Measurements from ENCODE around the gene RIMBP2.
"Not testable (repeated sequence)": the region's sequence is repeated elsewhere in the genome, so short reads cannot be mapped to it uniquely, and the experiment has no call there.

- TF ChIP-seq EZH2 (IDR thresholded peaks at IDR 0.05; ENCODE audit: borderline replicate concordance, low read depth, low read length, severe bottlenecking); CTCF (IDR thresholded peaks at IDR 0.05; ENCODE audit: borderline replicate concordance, extremely low read depth, low read length, poor library complexity, severe bottlenecking): not testable (repeated sequence)
Measured at GRCh38 chr12:130646191-130646590, 69.9 kb downstream of the RIMBP2 start.
